ENCODE data around the gene PRODH2.

- TF ChIP-seq TAF1 (conservative IDR thresholded peaks at IDR 0.05) = no peak
- TF ChIP-seq CTCF (IDR thresholded peaks at IDR 0.05; ENCODE audit: low read depth, low read length, missing input control) = no peak
- TF ChIP-seq SP1 (IDR thresholded peaks at IDR 0.05) = no peak
- TF ChIP-seq FOXA1 (IDR thresholded peaks at IDR 0.05) = no peak
- TF ChIP-seq REST (IDR thresholded peaks at IDR 0.05) = no peak
- no peak for TF ChIP-seq GABPA (IDR thresholded peaks at IDR 0.05 in 1 of 2, conservative IDR thresholded peaks at IDR 0.05 in 1 of 2)
- no peak for TF ChIP-seq MAX (IDR thresholded peaks at IDR 0.05)
- no peak for TF ChIP-seq RAD21 (IDR thresholded peaks at IDR 0.05)
Measured at GRCh38 chr19:35777086-35777841, 35.4 kb downstream of the PRODH2 start.
